Stomach (tissue), 9 donors: ENCODE data around the gene DMXL2. TPM values are rescaled to one million over a fixed set of nuclear protein-coding genes. Genes with fewer than 3 reads are reported as not detected.

Experiments
- DNase-seq, 2 donors: peaks; one replicate each; pipeline versions ENCODE4 v3.0.0 to v3.0.0-alpha.2; 2013 to 2019
- H3K27ac ChIP-seq, 5 donors: fragments of 200-600 bp in 4 of 5; sonication (generic) in 4 of 5; one replicate each; pipeline ENCODE4 v1.5.1; 2013 to 2019; ENCODE audit warnings: mild to moderate bottlenecking in 1 of 5, moderate library complexity in 1 of 5
- H3K27me3 ChIP-seq, 3 donors: fragments of 200-600 bp; sonication (generic); one replicate each; pipeline ENCODE4 v1.5.1; 2017 to 2019; ENCODE audit warnings: mixed run types in 1 of 3
- H3K36me3 ChIP-seq, 4 donors: fragments of 200-600 bp; sonication (generic); 1 replicate in 3 of 4; 2 replicates in 1 of 4; pipeline ENCODE4 v1.5.1; 2016 to 2019
- H3K4me1 ChIP-seq, 4 donors: fragments of 200-600 bp; sonication (generic); one replicate each; pipeline ENCODE4 v1.5.1; 2016 to 2019
- H3K4me3 ChIP-seq, 4 donors: fragments of 200-600 bp; sonication (generic) in 3 of 4; one replicate each; pipeline ENCODE4 v1.5.1; 2016 to 2019; ENCODE audit warnings: mild to moderate bottlenecking in 1 of 4
- H3K9me3 ChIP-seq, 4 donors: fragments of 200-600 bp; sonication (generic); one replicate each; pipeline ENCODE4 v1.5.1; 2016 to 2019
- CTCF ChIP-seq, 7 experiments: fragments of 450-650 bp in 4 of 7; fragments of 200-600 bp in 3 of 7; sonication (generic) in 3 of 7; IDR thresholded peaks; one replicate each; pipeline ENCODE4 v1.5.1; 2016 to 2019; ENCODE audit warnings: antibody characterized with exemption in 7 of 7, control low read depth in 2 of 7, mild to moderate bottlenecking in 1 of 7
- EP300 ChIP-seq: sonication (generic); formaldehyde crosslinking; IDR thresholded peaks from one replicate; pipeline ENCODE4 v1.6.1; 2017; ENCODE audit warnings: antibody characterized with exemption
- POLR2A ChIP-seq, 4 donors: fragments of 450-650 bp; IDR thresholded peaks; one replicate each; pipeline ENCODE4 v1.6.1; 2016; ENCODE audit warnings: antibody characterized with exemption in 4 of 4, control low read depth in 2 of 4, mild to moderate bottlenecking in 1 of 4, moderate library complexity in 1 of 4
- POLR2AphosphoS5 ChIP-seq, 3 donors: sonication (generic); formaldehyde crosslinking; IDR thresholded peaks; one replicate each; pipeline ENCODE4 v1.6.1; 2016; ENCODE audit warnings: antibody characterized with exemption in 3 of 3
- WGBS, 5 donors: extraction: QIAGEN DNeasy Blood & Tissue Kit in 3 of 5; methylation state at CpG; one replicate each; pipeline versions ENCODE4 v1.1.5 to v1.1.7; 2013 to 2018; 5-methylcytosine and 5-hydroxymethylcytosine counted together
- intact Hi-C: fragments of 100-400 bp; cut with DNase I; formaldehyde crosslinking; loops from one replicate; pipeline ENCODE4 v1.15.1; 2023; ENCODE audit warnings: low total_unique reads
- polyA plus RNA-seq, 3 donors: library from polyadenylated mRNA; stranded (reverse); fragments of 200-250 nt; gene quantifications; one replicate each; pipeline ENCODE4 v1.2.3, GENCODE V29; 2013
- total RNA-seq, 5 donors: library from RNA; depleted of rRNA; stranded (reverse); fragments of >200 nt; gene quantifications; one replicate each; pipeline versions ENCODE4 v1.1.0 to v1.2.3, GENCODE V29; 2014 to 2016
- donor health status: healthy with polysubstance abuse.
- donor health status: Bipolar disorder and iron deficiency.
- donor health status: healthy.

The DMXL2 gene
- total and polyA plus RNA-seq, 8 donors: 4.9 to 78.4 (median 28.6) TPM

GRCh38 chr15:51444112-51444511 is 178.5 kb downstream of the DMXL2 start:
- H3K4me1 ChIP-seq: no peaks in the 10 kb centered on the region
- no peak for DNase-seq
- H3K9me3 ChIP-seq: no peaks in the 10 kb centered on the region
- no peak overlapping the region for H3K27ac ChIP-seq
- intact Hi-C loops: no loop called here
- H3K27me3 ChIP-seq: no peaks in the 10 kb centered on the region
- no peak overlapping the region for H3K4me3 ChIP-seq
- 87 to 100% (median 93%) methylated on average over 1 of the region's 1 CpG for WGBS, 5 donors
- no peak for TF ChIP-seq POLR2A (IDR thresholded peaks at IDR 0.05)
- TF ChIP-seq POLR2AphosphoS5 (IDR thresholded peaks at IDR 0.05): no peak
- TF ChIP-seq CTCF (IDR thresholded peaks at IDR 0.05): no peak
- TF ChIP-seq EP300: no peak
- peaks cover 0 to 31% (median 18%) of the 10 kb centered on the region in 4 donors for H3K36me3 ChIP-seq

- DNase-seq: no peak
- H3K9me3 ChIP-seq: no peaks in the 10 kb centered on the region
- H3K27ac ChIP-seq: no peak overlapping the region
- peaks cover 0 to 24% (median 10%) of the 10 kb centered on the region in 4 donors for H3K36me3 ChIP-seq
- no peaks in the 10 kb centered on the region for H3K27me3 ChIP-seq
- H3K4me3 ChIP-seq: no peak overlapping the region
- intact Hi-C loops: no loop called here
- 96 to 100% (median 100%) methylated on average over 3 to 4 of the region's 4 CpGs for WGBS, 5 donors
- TF ChIP-seq CTCF (IDR thresholded peaks at IDR 0.05) (no peak), POLR2A (IDR thresholded peaks at IDR 0.05) (no peak), POLR2AphosphoS5 (IDR thresholded peaks at IDR 0.05) (no peak), EP300 (no peak)
- H3K4me1 ChIP-seq: no peaks in the 10 kb centered on the region
Observed at GRCh38 chr15:51443282-51443914, 179.2 kb downstream of the DMXL2 start.

DNA sequence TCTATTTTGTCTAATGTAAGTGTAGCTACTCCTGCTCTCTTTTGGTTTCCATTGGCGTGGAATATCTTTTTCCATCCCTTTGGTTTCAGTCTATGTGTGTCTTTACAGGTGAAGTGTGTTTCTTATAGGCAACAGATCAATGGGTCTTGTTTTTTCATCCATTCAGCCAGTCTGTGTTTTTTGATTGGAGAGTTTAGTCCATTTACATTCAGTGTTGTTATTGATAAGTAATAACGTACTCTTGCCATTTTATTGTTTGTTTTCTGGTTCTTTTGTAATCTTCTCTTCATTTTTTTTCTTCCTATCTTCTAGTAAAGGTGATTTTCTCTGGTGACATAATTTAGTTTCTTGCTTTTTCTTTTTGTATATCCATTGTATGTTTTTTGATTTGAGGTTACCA is 184.0 kb downstream of the DMXL2 start:
- no peaks in the 10 kb centered on the region for H3K4me1 ChIP-seq
- no peak for DNase-seq
- no peaks in the 10 kb centered on the region for H3K9me3 ChIP-seq
- H3K27ac ChIP-seq: no peak overlapping the region
- H3K4me3 ChIP-seq: no peak overlapping the region
- no peaks in the 10 kb centered on the region for H3K36me3 ChIP-seq
- 59 to 75% (median 71%) methylated on average over 2 of the region's 2 CpGs for WGBS, 5 donors
- H3K27me3 ChIP-seq: no peaks in the 10 kb centered on the region
- TF ChIP-seq CTCF (IDR thresholded peaks at IDR 0.05) (no peak), POLR2AphosphoS5 (IDR thresholded peaks at IDR 0.05) (no peak), POLR2A (IDR thresholded peaks at IDR 0.05) (no peak), EP300 (no peak)
- intact Hi-C loops: no loop called here

DNA sequence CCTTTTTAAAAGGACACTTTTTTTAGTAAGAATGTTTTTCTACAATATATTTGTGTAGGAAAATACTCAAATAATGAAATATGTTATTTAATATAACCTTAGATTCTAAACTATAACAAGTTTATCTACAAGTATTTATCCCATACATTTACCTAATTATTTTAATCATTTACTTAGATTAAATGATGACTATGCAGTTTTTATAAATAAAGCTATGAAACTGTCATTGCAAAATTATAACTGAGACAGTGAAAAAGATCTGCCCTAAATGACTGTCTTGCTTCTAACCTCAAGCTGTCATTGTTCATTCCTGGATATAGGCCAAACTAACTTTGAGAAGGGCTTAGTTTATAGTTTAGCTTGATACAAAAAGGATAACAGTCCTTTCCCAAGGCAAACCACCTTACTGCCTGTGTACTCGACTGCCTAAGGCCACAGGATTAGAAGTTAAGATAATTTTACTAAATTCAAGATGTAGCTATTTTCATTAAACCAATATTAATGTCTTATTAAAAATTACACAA is 197.0 kb downstream of the DMXL2 start:
- WGBS, 5 donors: 11 to 27% (median 17%) methylated on average over 1 of the region's 1 CpG

More for the DNA sequence above, 197.0 kb downstream of the DMXL2 start:
- H3K27ac ChIP-seq: no peak overlapping the region
- no peaks in the 10 kb centered on the region for H3K27me3 ChIP-seq
- no peak for DNase-seq
- H3K4me3 ChIP-seq: no peak overlapping the region
- H3K36me3 ChIP-seq: no peaks in the 10 kb centered on the region
- no peaks in the 10 kb centered on the region for H3K9me3 ChIP-seq
- intact Hi-C loops: no loop called here
- TF ChIP-seq CTCF (IDR thresholded peaks at IDR 0.05) (no peak), POLR2AphosphoS5 (IDR thresholded peaks at IDR 0.05) (no peak), EP300 (no peak), POLR2A (IDR thresholded peaks at IDR 0.05) (no peak)
- H3K4me1 ChIP-seq: no peaks in the 10 kb centered on the region
